Measurements from ENCODE around the gene ARHGDIG.

GRCh38 chr16:269061-269796 is 11.2 kb upstream of the ARHGDIG start:
- TF ChIP-seq CTCF (conservative IDR thresholded peaks at IDR 0.05; ENCODE audit: low read length) (no peak), EZH2phosphoT487 (IDR thresholded peaks at IDR 0.05; ENCODE audit: borderline replicate concordance, low read depth, low read length) (no peak)
